H9 (cell line): ENCODE measurements around the gene MYL2. TPM values are rescaled to one million over a fixed set of nuclear protein-coding genes. Genes with fewer than 3 reads are reported as not detected.
A peak's percentile ranks its signal among the peaks of the same experiment; 100 is the strongest.

ENCODE experiments used
- DNase-seq: peaks from one replicate; pipeline ENCODE4 v3.0.0-alpha.2; 2017
- H2AFZ ChIP-seq: one replicate; pipeline ENCODE4 v1.6.1; 2013; ENCODE audit warnings: mild to moderate bottlenecking, low read length, control low read depth, moderate library complexity
- H2AK5ac ChIP-seq: 2 replicates; pipeline ENCODE4 v1.6.1; 2013; ENCODE audit warnings: low read length, control low read depth, mixed read lengths; ENCODE audit not compliant: insufficient read length
- H2BK120ac ChIP-seq: one replicate; pipeline ENCODE4 v1.6.1; 2013; ENCODE audit warnings: low read depth, mild to moderate bottlenecking, low read length, control low read depth, inconsistent platforms; ENCODE audit not compliant: poor library complexity, severe bottlenecking
- H2BK12ac ChIP-seq: 2 replicates; pipeline ENCODE4 v1.6.1; 2013; ENCODE audit warnings: low read length, control low read depth, mixed read lengths, low read depth; ENCODE audit not compliant: insufficient read length
- H2BK15ac ChIP-seq: 2 replicates; pipeline ENCODE4 v1.6.1; 2013; ENCODE audit warnings: low read depth, low read length, control low read depth
- H2BK20ac ChIP-seq: one replicate; pipeline ENCODE4 v1.6.1; 2013; ENCODE audit warnings: low read depth, mild to moderate bottlenecking, low read length, control low read depth, inconsistent platforms; ENCODE audit not compliant: poor library complexity, severe bottlenecking
- H2BK5ac ChIP-seq: 2 replicates; pipeline ENCODE4 v1.6.1; 2013; ENCODE audit warnings: low read length, control low read depth, mixed read lengths; ENCODE audit not compliant: insufficient read length
- H3K14ac ChIP-seq: 2 replicates; pipeline ENCODE4 v1.6.1; 2013; ENCODE audit warnings: low read length, control low read depth; ENCODE audit not compliant: insufficient read depth
- H3K18ac ChIP-seq: 2 replicates; pipeline ENCODE4 v1.6.1; 2013; ENCODE audit warnings: low read depth, mild to moderate bottlenecking, mixed read lengths, low read length, control low read depth; ENCODE audit not compliant: insufficient read length
- H3K23ac ChIP-seq: 2 replicates; pipeline ENCODE4 v1.6.1; 2013; ENCODE audit warnings: low read length, control low read depth, mixed read lengths, low read depth; ENCODE audit not compliant: insufficient read length
- H3K23me2 ChIP-seq: 2 replicates; pipeline ENCODE4 v1.6.1; 2013; ENCODE audit warnings: low read depth, mild to moderate bottlenecking, mixed read lengths, low read length, control low read depth; ENCODE audit not compliant: insufficient read length, poor library complexity, severe bottlenecking
- H3K27ac ChIP-seq: 2 replicates; pipeline ENCODE4 v1.5.1; 2013; ENCODE audit warnings: low read length, control low read depth, mixed read lengths, low read depth; ENCODE audit not compliant: insufficient read length
- H3K27me3 ChIP-seq: 2 replicates; pipeline ENCODE4 v1.6.1; 2013; ENCODE audit warnings: low read length, control low read depth, inconsistent platforms; ENCODE audit not compliant: insufficient read depth
- H3K4ac ChIP-seq: 2 replicates; pipeline ENCODE4 v1.6.1; 2013; ENCODE audit warnings: low read depth, mild to moderate bottlenecking, control low read depth, inconsistent platforms, low read length, moderate library complexity
- H3K4me1 ChIP-seq: 2 replicates; pipeline ENCODE4 v1.6.1; 2013; ENCODE audit warnings: low read length, control low read depth, inconsistent platforms; ENCODE audit not compliant: insufficient read depth
- H3K4me2 ChIP-seq: 2 replicates; pipeline ENCODE4 v1.6.1; 2013; ENCODE audit warnings: low read length, control low read depth, mixed read lengths; ENCODE audit not compliant: insufficient read length, insufficient read depth
- H3K56ac ChIP-seq: 2 replicates; pipeline ENCODE4 v1.6.1; 2013; ENCODE audit warnings: low read depth, mild to moderate bottlenecking, mixed read lengths, low read length, control low read depth; ENCODE audit not compliant: insufficient read length
- H3K79me1 ChIP-seq: 2 replicates; pipeline ENCODE4 v1.6.1; 2013; ENCODE audit warnings: low read depth, mild to moderate bottlenecking, moderate library complexity, low read length, control low read depth, inconsistent platforms; ENCODE audit not compliant: insufficient read depth, poor library complexity, severe bottlenecking
- H3K79me2 ChIP-seq: 2 replicates; pipeline ENCODE4 v1.6.1; 2013; ENCODE audit warnings: low read length, control low read depth, inconsistent platforms; ENCODE audit not compliant: insufficient read depth
- H3K9ac ChIP-seq: 2 replicates; pipeline ENCODE4 v1.6.1; 2013; ENCODE audit warnings: low read length, control low read depth, mixed read lengths; ENCODE audit not compliant: insufficient read length; ENCODE audit errors: extremely low read depth
- H3K9me3 ChIP-seq: one replicate; pipeline ENCODE4 v1.6.1; 2013; ENCODE audit warnings: low read depth, low read length, inconsistent platforms; ENCODE audit not compliant: control insufficient read depth
- H3T11ph ChIP-seq: one replicate; pipeline ENCODE4 v1.6.1; 2013; ENCODE audit warnings: mild to moderate bottlenecking, low read length, control low read depth, inconsistent platforms
- H4K20me1 ChIP-seq: one replicate; pipeline ENCODE4 v1.6.1; 2013; ENCODE audit not compliant: control insufficient read depth, insufficient read length, insufficient read depth
- H4K5ac ChIP-seq: 2 replicates; pipeline ENCODE4 v1.6.1; 2013; ENCODE audit warnings: low read depth, mild to moderate bottlenecking, mixed read lengths, low read length, control low read depth; ENCODE audit not compliant: insufficient read length
- H4K8ac ChIP-seq: replicated peaks from 2 replicates; pipeline ENCODE4 v1.6.1; 2013; ENCODE audit warnings: low read length, control low read depth, mixed read lengths, low read depth; ENCODE audit not compliant: insufficient read length
- H4K91ac ChIP-seq: 2 replicates; pipeline ENCODE4 v1.6.1; 2013; ENCODE audit warnings: low read depth, mild to moderate bottlenecking, moderate library complexity, mixed read lengths, low read length, control low read depth; ENCODE audit not compliant: insufficient read length
- H3K27ac Mint-ChIP-seq, 3 experiments: 2 replicates in 2 of 3; 3 replicates in 1 of 3; pipeline ENCODE4 v1.8.0; 2020 to 2021; ENCODE audit warnings: mixed read lengths in 3 of 3, mild to moderate bottlenecking in 1 of 3, moderate library complexity in 1 of 3
- H3K27me3 Mint-ChIP-seq: 2 replicates; pipeline ENCODE4 v1.8.0; 2021; ENCODE audit warnings: low read depth, mild to moderate bottlenecking, moderate library complexity, mixed read lengths
- H3K36me3 Mint-ChIP-seq, 3 experiments: 2 replicates in 2 of 3; 3 replicates in 1 of 3; pipeline ENCODE4 v1.8.0; 2020 to 2021; ENCODE audit warnings: low read depth in 3 of 3, mixed read lengths in 3 of 3; ENCODE audit not compliant: insufficient read depth in 1 of 3
- H3K4me1 Mint-ChIP-seq, 2 experiments: 2 replicates each; pipeline ENCODE4 v1.8.0; 2020; ENCODE audit warnings: mixed read lengths in 2 of 2
- H3K4me3 Mint-ChIP-seq, 2 experiments: 2 replicates in 1 of 2; 3 replicates in 1 of 2; pipeline ENCODE4 v1.8.0; 2020 to 2021; ENCODE audit warnings: mild to moderate bottlenecking in 2 of 2, mixed read lengths in 2 of 2, moderate library complexity in 1 of 2
- H3K9me3 Mint-ChIP-seq, 2 experiments: 2 replicates in 1 of 2; 3 replicates in 1 of 2; pipeline ENCODE4 v1.8.0; 2020; ENCODE audit warnings: mild to moderate bottlenecking in 2 of 2, mixed read lengths in 2 of 2, moderate library complexity in 1 of 2
- WGBS: extraction: QIAGEN DNeasy Blood & Tissue Kit; methylation state at CpG from one replicate; pipeline ENCODE4 v1.1.7; 2013; ENCODE audit warnings: missing lambda C conversion rate, low lambda C conversion rate, mixed read lengths; ENCODE audit not compliant: insufficient read length; ENCODE audit errors: extremely low coverage; 5-methylcytosine and 5-hydroxymethylcytosine counted together
- total RNA-seq: library from RNA; stranded (reverse); gene quantifications from 2 replicates; pipeline ENCODE4 v1.2.1, GENCODE V29; 2021
- TF ChIP-seq, protein P1 (sequence below): fragments of 200-600 bp; sonication (generic); conservative IDR thresholded peaks from 3 replicates; pipeline ENCODE4 v1.8.0; 2021; ENCODE audit warnings: antibody characterized with exemption, mild to moderate bottlenecking

The MYL2 gene
- total RNA-seq, 1 experiment from 2014 or later, result not detected

DNA sequence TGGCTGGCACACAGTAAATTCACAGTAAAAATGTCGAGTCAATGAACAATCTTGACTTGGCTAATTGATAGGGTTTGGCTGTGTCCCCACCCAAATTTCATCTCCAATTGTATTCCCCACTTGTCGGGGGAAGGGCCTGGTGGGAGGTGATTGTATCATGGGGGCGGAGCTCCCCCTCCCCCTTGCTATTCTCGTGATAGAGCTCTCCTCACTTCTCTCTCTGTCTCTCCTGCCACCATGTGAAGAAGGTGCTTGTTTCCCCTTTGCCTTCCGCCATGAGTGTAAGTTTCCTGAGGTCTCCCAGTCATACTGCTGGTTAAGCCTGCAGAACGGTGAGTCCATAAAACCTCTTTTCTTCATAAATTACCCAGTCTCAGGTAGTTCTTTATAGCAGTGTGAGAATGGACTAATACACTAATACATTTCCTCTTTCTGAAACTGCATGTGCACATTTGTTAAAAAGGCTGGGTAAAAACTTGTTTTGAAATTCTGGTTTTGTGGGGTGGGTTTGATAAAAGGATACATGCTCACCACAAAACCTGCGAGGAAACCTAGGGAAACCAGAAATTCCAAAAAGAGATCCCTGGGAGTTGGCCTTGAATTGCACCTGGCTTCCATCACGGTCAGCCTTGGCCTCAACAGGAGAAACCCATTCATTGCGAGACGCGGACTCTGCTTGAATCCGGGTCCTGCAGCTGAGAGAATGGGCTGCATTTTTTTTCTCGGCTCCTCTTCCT is 16.2 kb upstream of the MYL2 start:
- no peaks in the 10 kb centered on the region; the same call in 1 of the 2 replicates for H3K79me2 ChIP-seq
- no peaks in the 10 kb centered on the region for H3K27me3 Mint-ChIP-seq
- no peak overlapping the region for H3K23ac ChIP-seq
- H3K9ac ChIP-seq, result peak overlapping the region; percentile 43
- peak overlapping the region; percentile 18 for H3K18ac ChIP-seq
- no peak overlapping the region for H4K5ac ChIP-seq
- TF ChIP-seq, protein P1, sequence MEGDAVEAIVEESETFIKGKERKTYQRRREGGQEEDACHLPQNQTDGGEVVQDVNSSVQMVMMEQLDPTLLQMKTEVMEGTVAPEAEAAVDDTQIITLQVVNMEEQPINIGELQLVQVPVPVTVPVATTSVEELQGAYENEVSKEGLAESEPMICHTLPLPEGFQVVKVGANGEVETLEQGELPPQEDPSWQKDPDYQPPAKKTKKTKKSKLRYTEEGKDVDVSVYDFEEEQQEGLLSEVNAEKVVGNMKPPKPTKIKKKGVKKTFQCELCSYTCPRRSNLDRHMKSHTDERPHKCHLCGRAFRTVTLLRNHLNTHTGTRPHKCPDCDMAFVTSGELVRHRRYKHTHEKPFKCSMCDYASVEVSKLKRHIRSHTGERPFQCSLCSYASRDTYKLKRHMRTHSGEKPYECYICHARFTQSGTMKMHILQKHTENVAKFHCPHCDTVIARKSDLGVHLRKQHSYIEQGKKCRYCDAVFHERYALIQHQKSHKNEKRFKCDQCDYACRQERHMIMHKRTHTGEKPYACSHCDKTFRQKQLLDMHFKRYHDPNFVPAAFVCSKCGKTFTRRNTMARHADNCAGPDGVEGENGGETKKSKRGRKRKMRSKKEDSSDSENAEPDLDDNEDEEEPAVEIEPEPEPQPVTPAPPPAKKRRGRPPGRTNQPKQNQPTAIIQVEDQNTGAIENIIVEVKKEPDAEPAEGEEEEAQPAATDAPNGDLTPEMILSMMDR, result no peak
- no peaks in the 10 kb centered on the region for H3K9me3 ChIP-seq
- no peak overlapping the region for H3T11ph ChIP-seq
- H2AFZ ChIP-seq, result no peak overlapping the region
- H3K79me1 ChIP-seq, result no peaks in the 10 kb centered on the region
- H2BK12ac ChIP-seq, result no peak overlapping the region
- no peak overlapping the region for H4K8ac ChIP-seq
- peak overlapping the region; percentile 91 for H3K27ac ChIP-seq
- no CpG with 5 or more reads among the region's 13 CpGs for WGBS
- peak overlapping the region; percentile 11; the same call in 1 of the 2 replicates for H3K14ac ChIP-seq
- H4K91ac ChIP-seq, result no peak overlapping the region
- H3K4ac ChIP-seq, result no peak overlapping the region; the same call in 1 of the 2 replicates
- DNase-seq, result peak; percentile 85
- peak overlapping the region; percentile 15 for H2BK120ac ChIP-seq
- peak overlapping the region; percentile 76 for H3K4me2 ChIP-seq
- no peak overlapping the region for H2BK15ac ChIP-seq
- no peaks in the 10 kb centered on the region for H3K27me3 ChIP-seq
- H2BK5ac ChIP-seq, result no peak overlapping the region
- no peak overlapping the region for H2BK20ac ChIP-seq
- H4K20me1 ChIP-seq, result no peaks in the 10 kb centered on the region
- H3K27ac Mint-ChIP-seq, result peak overlapping the region; percentile 97 to 99 (median 98)
- peaks cover 4% of the 10 kb centered on the region for H3K23me2 ChIP-seq
- no peak overlapping the region for H3K56ac ChIP-seq
- peaks cover 7% of the 10 kb centered on the region; the same call in 1 of the 2 replicates for H3K4me1 ChIP-seq
- H3K9me3 Mint-ChIP-seq, result peaks cover 0 to 5% of the 10 kb centered on the region in 2 experiments; a peak in 1 of 5 replicates
- no peak overlapping the region for H2AK5ac ChIP-seq
- peak overlapping the region; percentile 71 to 83 for H3K4me3 Mint-ChIP-seq
- H3K4me1 Mint-ChIP-seq, result peaks cover 59 to 64% of the 10 kb centered on the region in 2 experiments
- peaks cover 0 to 21% (median 0%) of the 10 kb centered on the region in 3 experiments; a peak in 4 of 7 replicates for H3K36me3 Mint-ChIP-seq
